PC-9 (cell line): ENCODE data around the gene ZNF385A. TPM values are rescaled to one million over a fixed set of nuclear protein-coding genes. Genes with fewer than 3 reads are reported as not detected.

Experiments used
- BruUV-seq: library from RNA; stranded (reverse); fragments of 400-500 nt; replicated peaks from 2 replicates; lab custom pipeline; 2021; lab: Mats Ljungman, UMichigan
- CTCF ChIA-PET: fragments of 300-600 bp; sonication (Branson Sonifier 250); formaldehyde crosslinking; loops from one replicate; lab custom pipeline; 2022; ENCODE audit warnings: antibody characterized with exemption; lab: Charles Lee
- POLR2A ChIA-PET: fragments of 300-600 bp; sonication (Branson Sonifier 250); formaldehyde crosslinking; loops from one replicate; lab custom pipeline; 2022; ENCODE audit warnings: antibody characterized with exemption; ENCODE audit not compliant: unreplicated experiment; lab: Charles Lee
- DNase-seq, 2 experiments: peaks; one replicate each; pipeline versions ENCODE4 v3.0.0 to v3.0.0-alpha.2; 2015 to 2022; ENCODE audit warnings: mixed read lengths in 1 of 2
- H2AFZ ChIP-seq: fragments of 200-600 bp; sonication (generic); 2 replicates; pipeline ENCODE4 v1.8.1; 2017; ENCODE audit warnings: antibody characterized with exemption
- H3F3A ChIP-seq: fragments of 200-600 bp; sonication (generic); 2 replicates; pipeline ENCODE4 v1.8.1; 2017; ENCODE audit warnings: antibody characterized with exemption, mild to moderate bottlenecking, low read depth; ENCODE audit not compliant: insufficient read depth
- H3K27ac ChIP-seq: fragments of 200-600 bp; sonication (generic); 2 replicates; pipeline ENCODE4 v1.6.1; 2016; ENCODE audit warnings: mixed run types
- H3K27me3 ChIP-seq: fragments of 200-600 bp; sonication (generic); 2 replicates; pipeline ENCODE4 v1.6.1; 2016; ENCODE audit warnings: low read depth, mixed run types; ENCODE audit not compliant: insufficient read depth
- H3K36me3 ChIP-seq: fragments of 200-600 bp; sonication (generic); 2 replicates; pipeline ENCODE4 v1.6.1; 2016; ENCODE audit warnings: low read depth, mixed run types
- H3K4me1 ChIP-seq: fragments of 200-600 bp; sonication (generic); replicated peaks from 2 replicates; pipeline ENCODE4 v1.6.1; 2016; ENCODE audit warnings: mixed run types; ENCODE audit not compliant: insufficient read depth
- H3K4me2 ChIP-seq: fragments of 200-600 bp; sonication (generic); 2 replicates; pipeline ENCODE4 v1.6.1; 2017; ENCODE audit warnings: mixed run types
- H3K4me3 ChIP-seq: fragments of 200-600 bp; sonication (generic); 2 replicates; pipeline ENCODE4 v1.6.1; 2016; ENCODE audit warnings: mixed run types
- H3K79me2 ChIP-seq: fragments of 200-600 bp; sonication (generic); 2 replicates; pipeline ENCODE4 v1.6.1; 2017; ENCODE audit warnings: low read depth, mixed run types
- H3K9me2 ChIP-seq: fragments of 200-600 bp; sonication (generic); 2 replicates; pipeline ENCODE4 v1.8.1; 2017; ENCODE audit warnings: mild to moderate bottlenecking; ENCODE audit not compliant: insufficient read depth
- H3K9me3 ChIP-seq: fragments of 200-600 bp; sonication (generic); 2 replicates; pipeline ENCODE4 v1.8.1; 2016; ENCODE audit warnings: low read depth; ENCODE audit not compliant: insufficient read depth
- H4K20me1 ChIP-seq: fragments of 200-600 bp; sonication (generic); 2 replicates; pipeline ENCODE4 v1.8.1; 2017; ENCODE audit not compliant: insufficient read depth
- EZH2 ChIP-seq: fragments of 200-600 bp; sonication (generic); IDR thresholded peaks from 2 replicates; pipeline ENCODE4 v1.8.0; 2017; ENCODE audit warnings: antibody characterized with exemption, low read depth
- intact Hi-C: fragments of 100-400 bp; cut with micrococcal nuclease; formaldehyde crosslinking; loops from one replicate; pipeline ENCODE4 v1.10.0; 2022; ENCODE audit not compliant: unreplicated experiment
- total RNA-seq: library from RNA; stranded (reverse); gene quantifications from 2 replicates; pipeline ENCODE4 v1.2.3, GENCODE V29; 2021
- TF ChIP-seq, protein P1 (sequence below): fragments of 200-600 bp; sonication (generic); conservative IDR thresholded peaks from 2 replicates; pipeline ENCODE4 v1.6.1; 2017; ENCODE audit warnings: mixed run types, antibody characterized with exemption, mild to moderate bottlenecking, moderate library complexity

ZNF385A gene
- total RNA-seq, 1 experiment from 2014 or later, result 17.2 TPM

DNA sequence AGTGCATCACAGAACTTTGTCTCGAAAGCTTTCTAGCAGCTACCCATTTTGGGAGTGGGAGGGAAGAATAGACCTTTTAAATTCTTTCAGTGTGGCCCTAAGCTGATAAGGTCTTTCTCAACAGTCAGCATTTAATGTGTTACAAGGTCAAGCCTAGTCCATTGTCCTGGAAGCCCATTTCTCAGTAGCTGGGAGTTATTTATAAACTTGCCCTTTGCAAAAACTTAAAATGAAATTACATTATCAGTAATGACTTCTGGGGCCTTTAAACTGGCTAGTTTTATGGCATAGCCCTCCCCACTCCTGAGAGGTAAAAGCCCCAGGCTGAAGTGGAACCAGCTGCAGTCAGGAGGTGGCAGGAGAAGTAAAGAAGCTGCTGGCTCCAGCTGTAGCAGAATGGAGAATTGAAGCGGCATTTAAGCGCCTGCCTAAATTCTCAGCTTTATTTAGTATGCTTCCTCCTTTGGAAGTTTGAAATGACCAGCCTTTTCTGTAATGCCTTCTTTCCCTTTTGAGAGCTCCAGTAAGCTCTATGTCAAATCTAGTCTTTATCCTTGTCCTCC lies 47.2 kb downstream of the ZNF385A start:
- no peak overlapping the region for H3K4me3 ChIP-seq
- no peak for DNase-seq
- ChIA-PET POLR2A (no interaction called here), CTCF (interaction anchor here (1.3 to 1.6 kb wide), 2 partner anchors 20 to 42 kb away, joined by 3 to 4 read pairs; no protein-coding TSS in a partner anchor)
- H3K36me3 ChIP-seq, result peaks cover 14% of the 10 kb centered on the region; the same call in 1 of the 2 replicates
- no peaks in the 10 kb centered on the region for H3K4me1 ChIP-seq
- no peak overlapping the region for H2AFZ ChIP-seq
- intact Hi-C loops, result no loop called here
- BruUV-seq, result no TSS peak
- peaks cover 68% of the 10 kb centered on the region for H4K20me1 ChIP-seq
- no peak overlapping the region for H3K27ac ChIP-seq
- no peaks in the 10 kb centered on the region for H3K9me3 ChIP-seq
- peaks cover under 1% of the 10 kb centered on the region for H3F3A ChIP-seq
- no peak for TF ChIP-seq EZH2
- TF ChIP-seq, protein P1, sequence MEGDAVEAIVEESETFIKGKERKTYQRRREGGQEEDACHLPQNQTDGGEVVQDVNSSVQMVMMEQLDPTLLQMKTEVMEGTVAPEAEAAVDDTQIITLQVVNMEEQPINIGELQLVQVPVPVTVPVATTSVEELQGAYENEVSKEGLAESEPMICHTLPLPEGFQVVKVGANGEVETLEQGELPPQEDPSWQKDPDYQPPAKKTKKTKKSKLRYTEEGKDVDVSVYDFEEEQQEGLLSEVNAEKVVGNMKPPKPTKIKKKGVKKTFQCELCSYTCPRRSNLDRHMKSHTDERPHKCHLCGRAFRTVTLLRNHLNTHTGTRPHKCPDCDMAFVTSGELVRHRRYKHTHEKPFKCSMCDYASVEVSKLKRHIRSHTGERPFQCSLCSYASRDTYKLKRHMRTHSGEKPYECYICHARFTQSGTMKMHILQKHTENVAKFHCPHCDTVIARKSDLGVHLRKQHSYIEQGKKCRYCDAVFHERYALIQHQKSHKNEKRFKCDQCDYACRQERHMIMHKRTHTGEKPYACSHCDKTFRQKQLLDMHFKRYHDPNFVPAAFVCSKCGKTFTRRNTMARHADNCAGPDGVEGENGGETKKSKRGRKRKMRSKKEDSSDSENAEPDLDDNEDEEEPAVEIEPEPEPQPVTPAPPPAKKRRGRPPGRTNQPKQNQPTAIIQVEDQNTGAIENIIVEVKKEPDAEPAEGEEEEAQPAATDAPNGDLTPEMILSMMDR, result no peak
- H3K79me2 ChIP-seq, result peaks cover 51% of the 10 kb centered on the region
- H3K9me2 ChIP-seq, result no peaks in the 10 kb centered on the region
- H3K4me2 ChIP-seq, result no peak overlapping the region
- no peaks in the 10 kb centered on the region for H3K27me3 ChIP-seq

DNA sequence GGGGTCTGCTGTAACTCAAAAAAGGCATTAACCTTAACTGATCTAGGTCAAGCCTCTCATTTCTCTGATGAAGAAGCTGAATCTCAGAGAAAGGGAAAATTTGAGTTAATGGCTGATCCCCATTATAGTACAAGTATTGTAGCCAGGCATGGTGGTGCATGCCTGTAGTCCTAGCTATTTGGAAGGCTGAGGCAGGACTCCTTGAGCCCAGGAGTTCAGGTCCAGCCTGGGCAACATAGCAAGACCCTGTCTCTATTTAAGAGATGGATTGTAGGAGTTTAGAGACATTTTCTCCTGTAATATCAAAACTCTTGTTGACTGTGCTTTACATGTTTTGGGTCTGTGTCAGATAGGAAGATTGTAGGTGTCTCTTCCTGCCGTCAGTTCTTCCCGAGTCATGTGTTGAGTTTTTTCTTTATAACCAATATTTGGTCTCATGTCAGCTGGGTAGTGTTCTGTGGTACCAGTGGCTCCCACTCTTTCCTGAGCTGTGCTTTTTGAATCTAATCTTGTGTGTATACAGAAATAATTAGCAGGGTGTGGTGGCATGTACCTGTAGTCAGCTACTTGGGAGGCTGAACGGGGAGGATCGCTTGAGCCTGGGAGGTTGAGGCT lies 51.0 kb downstream of the ZNF385A start:
- intact Hi-C loops, result no loop called here
- H2AFZ ChIP-seq, result no peak overlapping the region
- H4K20me1 ChIP-seq, result peaks cover 79% of the 10 kb centered on the region
- peaks cover 19% of the 10 kb centered on the region for H3K36me3 ChIP-seq
- POLR2A ChIA-PET, result interaction anchor here (0.7 kb wide), 1 partner anchor 36 kb away, joined by 4 read pairs; no protein-coding TSS in a partner anchor
- TF ChIP-seq, protein P1, result no peak
- no peak for TF ChIP-seq EZH2
- peaks cover 26% of the 10 kb centered on the region for H3K4me1 ChIP-seq
- no peaks in the 10 kb centered on the region for H3K27me3 ChIP-seq
- H3F3A ChIP-seq, result peaks cover 22% of the 10 kb centered on the region
- H3K9me3 ChIP-seq, result no peaks in the 10 kb centered on the region
- H3K4me2 ChIP-seq, result no peak overlapping the region
- no TSS peak for BruUV-seq
- no peak for DNase-seq
- H3K27ac ChIP-seq, result no peak overlapping the region
- H3K79me2 ChIP-seq, result peaks cover 87% of the 10 kb centered on the region
- no peaks in the 10 kb centered on the region for H3K9me2 ChIP-seq
- CTCF ChIA-PET, result no interaction called here
- no peak overlapping the region for H3K4me3 ChIP-seq

DNA sequence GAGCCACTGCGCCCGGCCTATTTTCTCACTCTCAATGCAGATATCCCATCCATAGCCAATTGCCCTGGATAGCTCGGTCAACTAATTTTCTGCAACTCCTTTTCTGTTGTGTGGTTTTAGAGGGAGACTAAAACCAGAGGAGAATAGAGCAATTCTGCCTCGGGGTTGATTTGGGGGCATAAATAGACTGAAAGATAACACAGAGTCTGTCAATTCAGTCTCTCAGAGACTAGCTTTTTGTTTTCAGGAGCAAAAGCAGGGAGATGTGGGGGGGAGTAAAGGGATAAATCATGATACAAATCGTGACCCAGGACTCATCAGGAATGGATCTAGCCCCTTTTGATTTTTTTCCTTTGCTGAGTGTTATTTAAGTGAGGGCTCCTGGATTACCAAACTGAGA lies 53.1 kb downstream of the ZNF385A start:
- intact Hi-C loops, result no loop called here

More for the DNA sequence above, 53.1 kb downstream of the ZNF385A start:
- Histone ChIP-seq H3K27ac (no peak overlapping the region), H2AFZ (no peak overlapping the region), H3K4me2 (no peak overlapping the region), H4K20me1 (peaks cover 67% of the 10 kb centered on the region), H3K4me3 (no peak overlapping the region), H3K9me2 (no peaks in the 10 kb centered on the region), H3K79me2 (peaks cover 97% of the 10 kb centered on the region), H3K9me3 (no peaks in the 10 kb centered on the region), H3K4me1 (peaks cover 43% of the 10 kb centered on the region), H3F3A (peaks cover 38% of the 10 kb centered on the region), H3K36me3 (peaks cover 20% of the 10 kb centered on the region), H3K27me3 (no peaks in the 10 kb centered on the region)
- no peak for DNase-seq
- no TSS peak for BruUV-seq
- POLR2A ChIA-PET, result interaction anchor here (0.6 kb wide), 1 partner anchor 80 kb away, joined by 4 read pairs; no protein-coding TSS in a partner anchor
- TF ChIP-seq EZH2, result no peak
- TF ChIP-seq, protein P1, result no peak
- CTCF ChIA-PET, result no interaction called here
